Fibroblast of peridontal ligament (primary cell): ENCODE data around the gene CACNA2D3.

Source experiments
- DNase-seq: peaks from one replicate; pipeline ENCODE4 v3.0.0-alpha.2; 2010; ENCODE audit errors: extremely low read depth

CACNA2D3 gene

GRCh38 chr3:54274607-54275006 lies 152.3 kb downstream of the CACNA2D3 start:
- no peak for DNase-seq

- no peak for DNase-seq
Measured at GRCh38 chr3:54279005-54279583, 156.7 kb downstream of the CACNA2D3 start.

GRCh38 chr3:54283470-54283869 lies 161.1 kb downstream of the CACNA2D3 start:
- DNase-seq: no peak

GRCh38 chr3:54294214-54294613 lies 171.9 kb downstream of the CACNA2D3 start:
- no peak for DNase-seq

- no peak for DNase-seq
Measured at GRCh38 chr3:54296531-54296930, 174.2 kb downstream of the CACNA2D3 start.

- DNase-seq: no peak
Measured at GRCh38 chr3:54299169-54299935, 177.0 kb downstream of the CACNA2D3 start.

GRCh38 chr3:54303517-54304375 lies 181.4 kb downstream of the CACNA2D3 start:
- no peak for DNase-seq

GRCh38 chr3:54304877-54305276 lies 182.5 kb downstream of the CACNA2D3 start:
- DNase-seq: no peak

- no peak for DNase-seq
Measured at GRCh38 chr3:54305409-54306099, 183.2 kb downstream of the CACNA2D3 start.

- no peak for DNase-seq
Measured at GRCh38 chr3:54307566-54308180, 185.3 kb downstream of the CACNA2D3 start.

- DNase-seq: no peak
Measured at GRCh38 chr3:54309601-54310000, 187.2 kb downstream of the CACNA2D3 start.

GRCh38 chr3:54311211-54311747 lies 188.9 kb downstream of the CACNA2D3 start:
- no peak for DNase-seq

- DNase-seq: no peak
Measured at GRCh38 chr3:54312156-54312899, 190.0 kb downstream of the CACNA2D3 start.

GRCh38 chr3:54313418-54313817 lies 191.1 kb downstream of the CACNA2D3 start:
- DNase-seq: no peak

GRCh38 chr3:54321520-54321919 lies 199.2 kb downstream of the CACNA2D3 start:
- DNase-seq: no peak

GRCh38 chr3:54322354-54322753 lies 200.0 kb downstream of the CACNA2D3 start:
- DNase-seq: no peak

GRCh38 chr3:54324103-54324502 lies 201.8 kb downstream of the CACNA2D3 start:
- no peak for DNase-seq

GRCh38 chr3:54326951-54327350 lies 204.6 kb downstream of the CACNA2D3 start:
- DNase-seq: no peak

GRCh38 chr3:54331341-54331740 lies 209.0 kb downstream of the CACNA2D3 start:
- DNase-seq: no peak

GRCh38 chr3:54337846-54338245 lies 215.5 kb downstream of the CACNA2D3 start:
- no peak for DNase-seq

- no peak for DNase-seq
Measured at GRCh38 chr3:54339608-54340007, 217.3 kb downstream of the CACNA2D3 start.
